WERI-Rb-1 (cell line): ENCODE results near the gene TTYH2.

Experiments used
- DNase-seq: peaks from one replicate; pipeline ENCODE4 v3.0.0-alpha.2; 2020
- H3K27ac ChIP-seq: fragments of 250-450 bp; sonication (Bioruptor Pico); 2 replicates; pipeline ENCODE4 v1.5.1; 2020; ENCODE audit warnings: mild to moderate bottlenecking, moderate library complexity
- H3K27me3 ChIP-seq: fragments of 250-450 bp; sonication (Bioruptor Pico); 2 replicates; pipeline ENCODE4 v1.5.1; 2021; ENCODE audit warnings: mild to moderate bottlenecking, low read depth, moderate library complexity; ENCODE audit not compliant: insufficient read depth, severe bottlenecking
- H3K36me3 ChIP-seq: fragments of 250-450 bp; sonication (Bioruptor Pico); 2 replicates; pipeline ENCODE4 v1.5.1; 2020; ENCODE audit warnings: mild to moderate bottlenecking, moderate library complexity
- H3K4me3 ChIP-seq: 2 replicates; pipeline ENCODE4 v1.5.1; 2011; ENCODE audit warnings: low read depth, mild to moderate bottlenecking, control low read depth, low read length
- H3K9me3 ChIP-seq: fragments of 250-450 bp; sonication (Bioruptor Pico); 2 replicates; pipeline ENCODE4 v1.5.1; 2021; ENCODE audit warnings: mild to moderate bottlenecking, moderate library complexity; ENCODE audit not compliant: severe bottlenecking
- TF ChIP-seq, protein P1 (sequence below): IDR thresholded peaks from 2 replicates; pipeline ENCODE4 v1.5.1; 2011; ENCODE audit warnings: low read depth, mild to moderate bottlenecking, control low read depth, inconsistent platforms, low read length

Gene TTYH2

GRCh38 chr17:74190154-74190553, 23.2 kb upstream of the TTYH2 start:
- H3K36me3 ChIP-seq: no peaks in the 10 kb centered on the region
- peak overlapping the region; percentile 45 for H3K27ac ChIP-seq
- DNase-seq: no peak
- H3K9me3 ChIP-seq: no peaks in the 10 kb centered on the region
- H3K4me3 ChIP-seq: no peak overlapping the region
- no peaks in the 10 kb centered on the region for H3K27me3 ChIP-seq
- TF ChIP-seq, protein P1, sequence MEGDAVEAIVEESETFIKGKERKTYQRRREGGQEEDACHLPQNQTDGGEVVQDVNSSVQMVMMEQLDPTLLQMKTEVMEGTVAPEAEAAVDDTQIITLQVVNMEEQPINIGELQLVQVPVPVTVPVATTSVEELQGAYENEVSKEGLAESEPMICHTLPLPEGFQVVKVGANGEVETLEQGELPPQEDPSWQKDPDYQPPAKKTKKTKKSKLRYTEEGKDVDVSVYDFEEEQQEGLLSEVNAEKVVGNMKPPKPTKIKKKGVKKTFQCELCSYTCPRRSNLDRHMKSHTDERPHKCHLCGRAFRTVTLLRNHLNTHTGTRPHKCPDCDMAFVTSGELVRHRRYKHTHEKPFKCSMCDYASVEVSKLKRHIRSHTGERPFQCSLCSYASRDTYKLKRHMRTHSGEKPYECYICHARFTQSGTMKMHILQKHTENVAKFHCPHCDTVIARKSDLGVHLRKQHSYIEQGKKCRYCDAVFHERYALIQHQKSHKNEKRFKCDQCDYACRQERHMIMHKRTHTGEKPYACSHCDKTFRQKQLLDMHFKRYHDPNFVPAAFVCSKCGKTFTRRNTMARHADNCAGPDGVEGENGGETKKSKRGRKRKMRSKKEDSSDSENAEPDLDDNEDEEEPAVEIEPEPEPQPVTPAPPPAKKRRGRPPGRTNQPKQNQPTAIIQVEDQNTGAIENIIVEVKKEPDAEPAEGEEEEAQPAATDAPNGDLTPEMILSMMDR: no peak

DNA sequence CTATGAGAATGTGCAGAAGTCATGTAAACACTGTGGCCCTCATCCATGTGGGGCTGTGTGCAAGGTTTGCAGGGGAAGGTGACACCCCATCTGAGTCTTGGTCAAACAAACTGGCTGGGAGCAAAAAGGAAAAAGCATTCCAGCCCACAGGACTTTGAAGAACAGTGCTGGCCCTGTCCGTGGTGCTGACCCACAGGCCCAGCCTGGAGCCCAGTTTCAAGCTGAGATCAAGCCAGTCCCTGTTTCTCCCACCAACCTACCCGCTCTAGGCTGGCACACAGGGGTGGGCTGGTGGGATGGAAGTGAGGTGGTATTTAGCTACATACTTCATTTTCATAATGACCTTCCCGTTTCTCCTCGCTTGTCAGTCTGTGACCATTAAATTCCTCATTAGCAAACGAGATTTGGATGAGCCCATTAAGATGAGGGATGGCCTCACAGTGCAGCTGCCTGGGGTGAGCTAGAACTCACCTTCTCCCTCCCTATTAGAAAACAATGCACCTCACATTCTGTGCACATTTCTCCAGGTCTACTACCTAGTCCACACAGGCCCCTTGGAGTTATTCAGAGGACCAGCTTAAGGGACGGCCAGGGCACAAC, 22.5 kb upstream of the TTYH2 start:
- no peak overlapping the region for H3K4me3 ChIP-seq
- DNase-seq: no peak
- H3K36me3 ChIP-seq: no peaks in the 10 kb centered on the region
- no peak overlapping the region for H3K27ac ChIP-seq
- H3K27me3 ChIP-seq: no peaks in the 10 kb centered on the region
- TF ChIP-seq, protein P1: no peak
- no peaks in the 10 kb centered on the region for H3K9me3 ChIP-seq

GRCh38 chr17:74192950-74193781, 20.2 kb upstream of the TTYH2 start:
- no peaks in the 10 kb centered on the region for H3K27me3 ChIP-seq
- peak overlapping the region; percentile 75 for H3K27ac ChIP-seq
- peak; percentile 97 for DNase-seq
- TF ChIP-seq, protein P1: no peak
- H3K9me3 ChIP-seq: no peaks in the 10 kb centered on the region
- H3K36me3 ChIP-seq: no peaks in the 10 kb centered on the region
- no peak overlapping the region; the same call in 1 of the 2 replicates for H3K4me3 ChIP-seq

DNA sequence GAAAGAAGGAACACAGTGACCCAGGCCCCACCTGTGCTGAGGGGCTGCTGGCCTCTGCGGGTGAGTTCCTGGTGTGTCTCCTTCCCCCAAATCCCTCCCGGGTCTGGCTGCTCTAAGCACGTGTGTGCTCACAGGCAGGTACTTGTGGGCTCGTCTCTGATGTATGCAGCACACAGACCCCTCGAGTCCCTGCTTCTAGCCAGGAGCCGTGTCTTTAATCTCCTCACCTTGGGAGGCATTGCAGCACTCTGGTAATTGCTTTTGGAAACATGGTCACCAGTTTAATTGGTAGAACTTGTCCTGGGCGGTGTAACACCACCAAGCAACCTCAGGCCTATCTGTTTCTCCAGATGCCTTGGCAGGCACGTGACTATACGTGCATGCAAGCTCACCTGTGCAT, 18.7 kb upstream of the TTYH2 start:
- Histone ChIP-seq H3K36me3 (no peaks in the 10 kb centered on the region), H3K27me3 (no peaks in the 10 kb centered on the region), H3K9me3 (no peaks in the 10 kb centered on the region), H3K27ac (peak overlapping the region; percentile 75), H3K4me3 (no peak overlapping the region)
- peak; percentile 56 for DNase-seq
- TF ChIP-seq, protein P1: no peak

GRCh38 chr17:74196541-74197317, 16.6 kb upstream of the TTYH2 start:
- H3K9me3 ChIP-seq: no peaks in the 10 kb centered on the region
- H3K4me3 ChIP-seq: no peak overlapping the region
- TF ChIP-seq, protein P1: no peak
- H3K27ac ChIP-seq: peak overlapping the region; percentile 4; the same call in 1 of the 2 replicates
- no peaks in the 10 kb centered on the region for H3K27me3 ChIP-seq
- no peaks in the 10 kb centered on the region for H3K36me3 ChIP-seq
- no peak for DNase-seq
